Stimulated activated CD8-positive, alpha-beta memory T cell treated with anti-CD3 and anti-CD28 coated beads, Interleukin-7, amount 100 ng/mL, for 48 hours (primary cell): ENCODE results near the gene ACBD4.

Experiments
- DNase-seq, 2 donors: peaks; one replicate each; pipeline ENCODE4 v3.0.0-alpha.2; 2020; ENCODE audit warnings: low read depth in 1 of 2; ENCODE audit errors: extremely low read depth in 1 of 2

The ACBD4 gene

DNA sequence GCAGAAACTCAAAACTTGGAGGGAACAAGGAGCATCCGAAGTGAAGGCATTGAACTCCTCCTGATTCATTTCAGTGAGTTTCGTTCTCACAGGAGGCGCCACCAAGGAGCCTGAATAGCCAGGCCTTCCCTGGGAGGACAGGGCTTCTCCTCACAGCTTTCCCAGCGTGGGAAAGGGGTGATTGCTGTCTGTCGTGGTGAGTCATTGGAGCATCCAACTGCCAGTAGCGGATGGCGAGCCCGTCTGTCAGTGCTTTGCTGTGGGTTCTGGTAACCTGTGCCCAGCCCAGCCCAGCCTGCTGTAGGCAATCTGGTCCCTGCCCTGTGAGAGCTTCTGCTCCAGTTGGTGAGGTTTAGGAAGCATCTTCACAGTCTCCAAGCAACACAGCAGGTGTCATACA is 31.5 kb upstream of the ACBD4 start:
- no peak for DNase-seq

DNA sequence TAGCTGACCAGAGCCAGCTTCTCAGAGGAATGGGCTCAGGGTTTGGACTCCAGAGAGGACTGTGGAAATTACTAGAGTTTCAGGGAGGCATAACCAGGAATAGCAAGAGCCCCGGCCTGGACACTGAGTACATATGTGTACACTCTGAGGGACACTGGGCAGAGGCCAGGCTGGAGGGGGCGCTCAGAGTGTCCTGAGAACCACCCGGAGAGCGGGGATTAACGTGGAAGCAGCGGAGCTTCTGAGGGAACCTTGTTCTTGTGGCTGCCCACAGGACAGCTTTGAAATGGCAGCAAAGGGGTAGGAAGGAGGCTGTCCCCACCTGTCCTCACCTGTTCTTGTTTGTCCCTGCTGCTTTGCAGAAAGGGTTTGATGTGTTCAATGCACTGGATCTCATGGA is 31.0 kb upstream of the ACBD4 start:
- DNase-seq = no peak

DNA sequence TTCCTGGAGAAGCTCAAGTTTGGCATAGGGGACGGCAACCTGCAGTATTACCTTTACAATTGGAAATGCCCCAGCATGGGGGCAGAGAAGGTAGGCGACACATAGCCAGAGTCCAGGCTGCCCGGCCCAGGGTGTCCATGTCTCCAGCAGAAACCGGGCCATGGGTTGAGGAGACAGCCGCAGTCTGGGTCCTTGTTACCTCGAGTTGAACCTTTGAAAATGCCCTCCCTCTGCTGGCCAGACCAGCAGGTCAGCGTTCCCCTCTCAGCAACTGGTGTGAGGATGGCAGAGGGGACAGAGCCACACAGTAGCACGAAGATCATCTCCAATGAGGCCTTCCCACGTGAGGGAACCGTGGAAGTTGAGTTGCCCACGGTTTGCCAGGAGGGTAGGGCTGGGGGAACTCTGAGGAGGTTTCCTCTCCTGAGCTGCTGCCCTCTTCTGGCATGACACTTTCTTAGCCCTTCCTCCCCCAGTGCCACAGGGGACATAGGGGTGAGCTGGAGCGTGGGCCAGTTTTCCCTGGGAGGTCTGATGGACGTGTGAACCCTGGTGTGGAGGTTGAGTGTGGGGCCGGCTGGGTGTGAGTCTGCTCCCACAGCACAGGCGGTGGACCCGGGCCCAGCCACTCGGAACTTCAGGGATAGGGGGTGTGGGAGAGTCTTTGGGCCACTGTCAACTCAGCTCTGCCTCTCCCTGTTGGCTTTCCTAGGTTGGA is 30.4 kb upstream of the ACBD4 start:
- no peak for DNase-seq

DNA sequence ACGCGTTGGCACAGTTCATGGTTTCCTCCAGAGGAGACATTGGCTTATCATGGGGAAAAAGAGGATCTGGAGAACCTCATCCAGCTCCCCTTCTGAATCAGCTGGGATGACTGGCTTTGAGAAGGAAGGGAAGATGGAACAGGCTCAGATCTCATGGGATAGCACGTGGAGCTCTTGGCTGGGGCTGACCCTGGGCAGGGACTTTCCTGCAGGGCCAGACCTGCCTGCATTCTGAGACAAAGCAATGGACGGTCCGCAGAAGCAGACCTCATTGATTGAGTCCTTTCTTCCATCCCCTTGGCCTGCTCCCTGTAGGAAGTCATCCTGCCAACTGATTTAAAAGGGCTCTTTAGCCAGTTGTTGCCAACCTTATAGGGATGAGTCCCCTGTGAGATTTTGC is 29.4 kb upstream of the ACBD4 start:
- DNase-seq = no peak

DNA sequence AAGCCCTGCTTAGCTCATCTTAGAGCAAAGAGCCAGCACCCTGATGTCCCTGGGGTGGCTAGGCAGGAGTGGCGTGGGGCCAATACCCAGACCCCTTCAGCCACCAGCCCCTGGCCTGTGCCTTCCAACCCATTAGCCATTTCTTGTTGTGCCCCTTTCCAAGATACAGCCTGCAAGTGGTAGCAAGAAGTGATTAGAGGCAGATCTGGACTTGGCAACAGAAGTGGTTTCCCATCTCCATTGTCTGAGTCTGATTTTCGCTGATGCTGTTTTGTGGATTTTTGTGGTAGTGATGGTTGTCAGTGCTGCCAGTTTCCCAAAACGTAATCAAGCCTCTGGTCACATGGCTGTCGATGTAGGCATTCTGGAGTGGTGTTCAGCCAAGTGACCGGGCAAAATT is 28.9 kb upstream of the ACBD4 start:
- no peak for DNase-seq

DNA sequence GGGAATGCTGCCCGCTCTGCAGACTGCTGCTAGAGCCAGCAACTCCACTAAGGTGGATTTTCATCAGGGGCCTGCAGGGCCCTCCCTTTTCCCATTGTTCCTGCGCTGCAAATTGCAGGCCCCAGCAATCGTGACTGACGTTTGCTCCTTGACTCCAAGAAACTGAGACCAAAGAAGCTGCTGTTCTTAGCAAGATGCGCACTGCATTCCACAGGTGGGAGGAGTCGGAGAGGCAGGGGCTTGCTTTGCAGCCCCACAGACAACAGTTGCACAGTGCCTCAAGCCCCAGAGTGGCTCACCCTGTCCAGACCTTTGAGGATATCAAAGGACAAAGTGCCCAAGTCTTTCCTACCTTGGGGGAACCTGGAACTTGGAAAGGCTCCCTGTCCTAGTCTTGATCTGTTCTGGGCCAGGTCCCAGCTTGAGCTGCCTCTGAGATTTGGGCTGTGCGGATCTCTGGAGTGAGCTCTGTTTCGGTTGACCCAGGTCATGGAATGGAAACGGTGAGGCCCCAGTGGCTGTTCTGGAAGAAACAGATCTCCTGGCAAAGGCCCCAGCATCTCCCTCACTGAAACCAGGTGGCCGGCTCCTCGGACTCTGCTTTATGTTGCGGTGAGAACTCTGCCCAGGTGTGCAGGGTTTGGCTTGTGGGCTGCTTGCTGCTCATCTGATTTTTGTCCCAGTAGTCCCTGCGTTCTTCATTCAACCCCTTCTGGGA is 28.0 kb upstream of the ACBD4 start:
- DNase-seq = no peak

- DNase-seq = no peak
These were observed 27.4 kb upstream of the ACBD4 start for GRCh38 chr17:45108051-45108450.

GRCh38 chr17:45108595-45109521 is 26.6 kb upstream of the ACBD4 start:
- no peak for DNase-seq

GRCh38 chr17:45110676-45111611 is 24.5 kb upstream of the ACBD4 start:
- no peak for DNase-seq

GRCh38 chr17:45111850-45112249 is 23.6 kb upstream of the ACBD4 start:
- DNase-seq = no peak

- no peak for DNase-seq
These were observed 22.7 kb upstream of the ACBD4 start for GRCh38 chr17:45112559-45113423.

GRCh38 chr17:45113424-45113754 is 22.1 kb upstream of the ACBD4 start:
- no peak for DNase-seq

- DNase-seq = no peak
These were observed 21.2 kb upstream of the ACBD4 start for GRCh38 chr17:45114117-45114932.

DNA sequence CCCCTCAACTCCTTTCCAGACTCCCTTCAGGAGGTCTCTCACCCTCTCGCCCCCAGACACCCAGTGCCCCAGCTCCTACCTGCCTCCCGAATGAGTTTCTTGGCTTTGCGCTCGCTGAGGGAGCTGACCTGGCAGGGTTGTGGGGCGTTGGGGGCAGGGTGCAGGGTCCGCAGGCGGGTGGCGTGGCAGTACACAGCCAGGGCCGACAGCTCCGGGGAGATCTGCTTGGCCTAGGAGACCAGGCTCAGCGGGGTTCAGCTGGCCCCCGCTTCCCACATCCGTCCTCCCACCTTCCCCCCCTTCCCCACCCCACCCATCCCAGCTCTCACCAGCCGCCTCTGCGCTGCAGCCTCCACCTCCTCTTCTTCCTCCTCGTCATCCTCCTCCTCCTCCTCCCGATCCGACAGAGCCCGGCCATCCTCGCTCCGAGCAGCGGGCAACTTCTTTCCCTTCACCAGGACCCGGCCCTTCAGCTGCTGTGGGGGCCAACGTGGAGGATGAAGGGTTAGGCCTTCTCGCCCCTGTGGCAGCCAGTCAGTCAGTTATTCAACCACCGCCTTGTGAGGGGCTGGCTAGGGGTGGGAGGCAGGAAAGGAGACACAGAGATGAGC is 20.4 kb upstream of the ACBD4 start:
- no peak for DNase-seq

GRCh38 chr17:45115871-45116270 is 19.6 kb upstream of the ACBD4 start:
- DNase-seq = no peak

- no peak for DNase-seq
These were observed 19.0 kb upstream of the ACBD4 start for GRCh38 chr17:45116434-45117016.

- no peak for DNase-seq
These were observed 18.2 kb upstream of the ACBD4 start for GRCh38 chr17:45117334-45117733.
